Spleen (tissue), 11 donors: Measurements from ENCODE around the gene PRRG2. TPM values are rescaled to one million over a fixed set of nuclear protein-coding genes. Genes with fewer than 3 reads are reported as not detected.

Experiments
- DNase-seq: peaks from one replicate; pipeline ENCODE4 v3.0.0-alpha.2; 2020
- H3K27ac ChIP-seq, 8 donors: fragments of 200-600 bp; sonication (generic) in 7 of 8; 1 replicate in 4 of 8; 2 replicates in 4 of 8; pipeline versions ENCODE4 v1.5.0 to v1.8.0; 2016 to 2021; ENCODE audit warnings: inconsistent platforms in 4 of 8, mild to moderate bottlenecking in 4 of 8, moderate library complexity in 1 of 8
- H3K27me3 ChIP-seq, 7 donors: fragments of 200-600 bp; sonication (generic) in 6 of 7; replicated peaks in 1 of 7; 1 replicate in 4 of 7; 2 replicates in 3 of 7; pipeline versions ENCODE4 v1.5.0 to v1.8.0; 2016 to 2021; ENCODE audit warnings: inconsistent platforms in 3 of 7, mild to moderate bottlenecking in 1 of 7
- H3K36me3 ChIP-seq, 6 donors: fragments of 200-600 bp; sonication (generic) in 5 of 6; 1 replicate in 4 of 6; 2 replicates in 2 of 6; pipeline versions ENCODE4 v1.5.0 to v1.8.0; 2016 to 2021; ENCODE audit warnings: inconsistent platforms in 2 of 6
- H3K4me1 ChIP-seq, 6 donors: fragments of 200-600 bp; sonication (generic) in 5 of 6; 1 replicate in 3 of 6; 2 replicates in 3 of 6; pipeline versions ENCODE4 v1.5.0 to v1.8.0; 2016 to 2021; ENCODE audit warnings: inconsistent platforms in 3 of 6
- H3K4me3 ChIP-seq, 8 donors: fragments of 200-600 bp; sonication (generic) in 7 of 8; 1 replicate in 4 of 8; 2 replicates in 4 of 8; pipeline versions ENCODE4 v1.5.0 to v1.8.0; 2016 to 2021; ENCODE audit warnings: inconsistent platforms in 4 of 8, mild to moderate bottlenecking in 4 of 8, moderate library complexity in 2 of 8
- H3K9me3 ChIP-seq, 8 donors: fragments of 200-600 bp; sonication (generic) in 7 of 8; 1 replicate in 4 of 8; 2 replicates in 4 of 8; pipeline versions ENCODE4 v1.5.0 to v1.8.0; 2016 to 2021; ENCODE audit warnings: inconsistent platforms in 4 of 8
- CTCF ChIP-seq, 11 experiments: fragments of 200-600 bp in 7 of 11; fragments of 450-650 bp in 4 of 11; sonication (generic) in 4 of 11; IDR thresholded peaks in 8 of 11; conservative IDR thresholded peaks in 3 of 11; 1 replicate in 7 of 11; 2 replicates in 4 of 11; pipeline versions ENCODE4 v1.4.0 to v1.8.0; 2016 to 2021; ENCODE audit warnings: antibody characterized with exemption in 11 of 11, inconsistent platforms in 4 of 11, mild to moderate bottlenecking in 1 of 11
- POLR2A ChIP-seq, 3 donors: fragments of 450-650 bp; IDR thresholded peaks; one replicate each; pipeline ENCODE4 v1.5.1; 2017; ENCODE audit warnings: antibody characterized with exemption in 3 of 3, mild to moderate bottlenecking in 1 of 3
- POLR2AphosphoS5 ChIP-seq, 3 donors: sonication (generic); formaldehyde crosslinking; IDR thresholded peaks; one replicate each; pipeline ENCODE4 v1.5.1; 2017; ENCODE audit warnings: antibody characterized with exemption in 3 of 3
- WGBS, 5 donors: extraction: QIAGEN DNeasy Blood & Tissue Kit in 3 of 5; methylation state at CpG; one replicate each; pipeline versions ENCODE4 v1.1.5 to v1.1.7; 2013 to 2018; 5-methylcytosine and 5-hydroxymethylcytosine counted together
- intact Hi-C: fragments of 100-400 bp; cut with DNase I; formaldehyde crosslinking; loops from one replicate; pipeline ENCODE4 v1.15.0; 2023; ENCODE audit warnings: low total_unique reads
- polyA plus RNA-seq, 3 donors: library from polyadenylated mRNA; stranded (reverse); fragments of 200-250 nt; gene quantifications; one replicate each; pipeline ENCODE4 v1.2.1, GENCODE V29; 2013
- total RNA-seq, 7 donors: library from RNA; depleted of rRNA in 3 of 7; stranded (reverse); fragments of >200 nt in 3 of 7; fragmentation: NEBNext Ultra II Directional in 4 of 7; extraction: Animal tissue kit (Norgen Biotek cat#: 25700) in 4 of 7; gene quantifications; one replicate each; pipeline versions ENCODE4 v1.1.0 to v1.2.1, GENCODE V29; 2016 to 2021
- donor health status: healthy with polysubstance abuse.
- donor health status: DM: no; HTN: no; CAD: no; lungs with moderate emphysema.
- donor health status: DM: no; HTN: no; CAD: no.
- donor health status: Bipolar disorder and iron deficiency.
- donor health status: healthy.
- donor health status: DM: no; HTN: no; CAD: no.
- donor health status: DM: yes; HTN: yes; CAD: no.

Gene PRRG2
- total and polyA plus RNA-seq, 10 donors, result 0.37 to 7.9 (median 1.3) TPM

- Histone ChIP-seq H3K4me1 (peaks cover 16 to 63% (median 34%) of the 10 kb centered on the region in 6 donors), H3K36me3 (peaks cover 3 to 27% (median 23%) of the 10 kb centered on the region in 6 donors), H3K9me3 (no peaks in the 10 kb centered on the region), H3K27me3 (no peaks in the 10 kb centered on the region), H3K27ac (peak within 1 kb of the TSS; percentile 85 to 96 (median 92)), H3K4me3 (peak within 1 kb of the TSS; percentile 76 to 99 (median 96))
- TF ChIP-seq POLR2A (IDR thresholded peaks at IDR 0.05) (no peak), POLR2AphosphoS5 (IDR thresholded peaks at IDR 0.05) (peak in 2 of 3 donors; percentile 25 to 51), CTCF (IDR thresholded peaks at IDR 0.05 in 8 of 11, conservative IDR thresholded peaks at IDR 0.05 in 3 of 11) (peak in 2 of 11 experiments; percentile 10)
- WGBS, 5 donors, result 0 to 1% (median 1%) methylated on average over 31 to 63 of the region's 66 CpGs
- peak; percentile 93 for DNase-seq
- intact Hi-C loops, result loop anchor here (10.0 kb wide), 1 partner anchor 74 kb away; the partner anchor contains the start of genes BCL2L12 and IRF3
These were observed 10.0 kb downstream of the PRRG2 start, which contains the start of gene PRR12 for GRCh38 chr19:49590971-49591730. PRR12 (plus strand) TSS chr19:49591182; CDS start chr19:49591655, 473 bp downstream.

- Histone ChIP-seq H3K27me3 (no peaks in the 10 kb centered on the region), H3K4me1 (peaks cover 16 to 63% (median 34%) of the 10 kb centered on the region in 6 donors), H3K27ac (peak overlapping the region; percentile 85 to 96 (median 92)), H3K9me3 (no peaks in the 10 kb centered on the region), H3K36me3 (peaks cover 3 to 34% (median 30%) of the 10 kb centered on the region in 6 donors), H3K4me3 (peak overlapping the region; percentile 76 to 99 (median 96))
- 0 to 1% (median 1%) methylated on average over 25 to 51 of the region's 51 CpGs for WGBS, 5 donors
- intact Hi-C loops, result loop anchor here (10.0 kb wide), 1 partner anchor 73 kb away; the partner anchor contains the start of genes BCL2L12 and IRF3
- TF ChIP-seq POLR2AphosphoS5 (IDR thresholded peaks at IDR 0.05) (peak in 1 of 3 donors; percentile 17), POLR2A (IDR thresholded peaks at IDR 0.05) (no peak)
- DNase-seq, result peak; percentile 89
These were observed 10.8 kb downstream of the PRRG2 start for GRCh38 chr19:49591731-49592485.

- H3K9me3 ChIP-seq, result no peaks in the 10 kb centered on the region
- WGBS, 5 donors, result 2 to 6% (median 4%) methylated on average over 27 to 28 of the region's 28 CpGs
- H3K27ac ChIP-seq, result peak overlapping the region; percentile 35 to 96 (median 92)
- H3K4me1 ChIP-seq, result peaks cover 16 to 63% (median 34%) of the 10 kb centered on the region in 6 donors
- no peak for TF ChIP-seq CTCF (IDR thresholded peaks at IDR 0.05 in 8 of 11, conservative IDR thresholded peaks at IDR 0.05 in 3 of 11)
- no peak for TF ChIP-seq POLR2AphosphoS5 (IDR thresholded peaks at IDR 0.05)
- no peak for TF ChIP-seq POLR2A (IDR thresholded peaks at IDR 0.05)
- peak; percentile 79 for DNase-seq
- intact Hi-C loops, result loop anchor here (10.0 kb wide), 1 partner anchor 72 kb away; the partner anchor contains the start of genes BCL2L12 and IRF3
- peaks cover 3 to 42% (median 38%) of the 10 kb centered on the region in 6 donors for H3K36me3 ChIP-seq
- H3K27me3 ChIP-seq, result no peaks in the 10 kb centered on the region
- H3K4me3 ChIP-seq, result peak overlapping the region; percentile 76 to 99 (median 96)
These were observed 11.5 kb downstream of the PRRG2 start for GRCh38 chr19:49592486-49593232.
